GOT3 (cell line): ENCODE data around the gene CLDN5.

Experiments
- DNase-seq: peaks from one replicate; lab custom pipeline; 2025; ENCODE audit warnings: mixed read lengths; lab: John Stamatoyannopoulos, UW

The CLDN5 gene

DNA sequence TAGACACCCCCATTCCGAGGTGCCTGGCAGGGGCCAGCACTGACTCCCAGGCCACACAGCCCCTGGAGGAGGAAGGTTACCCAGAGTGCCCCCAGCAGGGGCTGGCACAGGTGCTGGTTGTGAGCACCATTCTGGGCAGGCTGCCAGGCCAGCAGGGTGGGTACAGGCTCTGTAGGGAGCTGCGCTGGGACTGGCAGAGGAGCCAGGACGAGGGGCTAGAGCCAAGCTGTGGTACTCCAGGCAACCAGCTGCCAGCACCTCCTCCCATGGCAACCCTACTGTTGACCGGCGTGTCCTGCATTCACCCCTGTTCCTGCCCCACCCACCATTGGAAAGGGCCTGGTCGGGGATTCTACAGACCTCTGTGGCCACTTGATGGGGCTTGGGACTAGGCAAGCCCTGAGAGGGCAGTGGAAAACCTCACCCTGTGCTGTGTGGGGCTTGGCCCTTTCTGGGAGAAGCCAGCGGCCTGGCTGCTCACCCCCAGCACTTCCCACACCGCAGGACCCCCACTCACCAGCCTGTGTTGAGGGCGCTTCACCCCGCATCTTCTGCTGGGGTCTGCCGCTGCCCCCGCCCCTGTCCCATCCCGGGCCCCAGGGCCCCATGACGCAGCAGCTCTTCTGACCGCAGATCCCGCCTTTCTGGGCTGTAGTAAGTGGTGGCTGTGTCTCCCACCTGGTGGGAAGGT lies 1.9 kb downstream of the CLDN5 start:
- no peak for DNase-seq

DNA sequence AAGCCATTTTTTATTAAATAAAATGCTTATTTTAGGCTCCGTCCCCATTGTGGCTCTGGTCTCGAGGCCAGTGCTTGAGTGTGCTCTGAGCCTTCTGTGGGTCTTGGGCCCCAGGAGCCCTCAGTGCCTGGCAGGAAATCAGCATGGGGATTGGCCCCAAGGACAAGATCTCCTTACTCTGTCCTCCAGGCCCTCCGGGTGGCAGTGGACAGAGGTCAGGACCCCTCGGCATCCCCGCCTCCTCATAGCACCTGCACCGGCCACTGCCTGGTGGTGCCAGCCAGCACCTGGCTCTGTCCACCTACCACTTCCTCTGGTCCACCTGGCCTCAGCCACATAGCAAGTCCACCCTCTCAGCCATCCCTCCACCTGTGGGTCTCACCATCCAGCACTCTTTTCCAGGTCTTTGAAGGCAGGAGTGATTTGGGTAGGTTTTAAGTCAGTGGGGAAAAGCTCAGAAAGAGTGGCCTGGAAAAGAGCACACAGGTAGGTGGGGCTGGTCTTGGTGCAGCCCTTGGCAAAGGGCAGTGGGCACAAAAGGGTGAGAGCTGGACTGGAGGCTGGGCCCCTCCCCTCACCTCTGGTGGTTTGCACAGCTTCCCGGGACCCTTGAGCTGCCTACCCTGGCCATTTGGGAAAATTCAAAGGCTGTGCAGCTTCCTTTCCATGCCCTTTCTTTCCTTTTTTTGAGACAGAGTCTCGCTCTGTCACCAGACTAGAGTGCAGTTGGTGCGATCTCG lies 3.5 kb downstream of the CLDN5 start:
- DNase-seq, result no peak

DNA sequence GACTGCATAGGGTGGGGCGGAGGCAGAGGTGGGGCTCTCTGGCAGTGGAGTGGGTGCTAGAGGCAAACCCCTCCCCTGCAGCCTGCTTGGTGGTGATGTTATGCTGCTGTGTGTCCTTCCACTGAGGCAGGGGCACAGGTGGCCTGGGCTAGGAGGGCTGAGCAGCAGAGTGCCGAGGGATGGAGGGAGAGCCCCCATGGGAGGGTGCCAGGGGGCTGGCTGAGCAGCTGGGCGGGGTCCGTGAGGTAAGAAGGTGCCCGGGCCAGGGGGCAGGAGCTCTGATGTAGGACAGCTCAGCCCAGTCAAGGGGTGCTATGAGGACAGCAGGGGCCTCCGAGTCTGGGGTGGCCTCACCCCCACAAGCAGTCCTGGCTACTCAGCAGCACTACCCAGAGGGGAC lies 4.2 kb downstream of the CLDN5 start:
- no peak for DNase-seq

DNA sequence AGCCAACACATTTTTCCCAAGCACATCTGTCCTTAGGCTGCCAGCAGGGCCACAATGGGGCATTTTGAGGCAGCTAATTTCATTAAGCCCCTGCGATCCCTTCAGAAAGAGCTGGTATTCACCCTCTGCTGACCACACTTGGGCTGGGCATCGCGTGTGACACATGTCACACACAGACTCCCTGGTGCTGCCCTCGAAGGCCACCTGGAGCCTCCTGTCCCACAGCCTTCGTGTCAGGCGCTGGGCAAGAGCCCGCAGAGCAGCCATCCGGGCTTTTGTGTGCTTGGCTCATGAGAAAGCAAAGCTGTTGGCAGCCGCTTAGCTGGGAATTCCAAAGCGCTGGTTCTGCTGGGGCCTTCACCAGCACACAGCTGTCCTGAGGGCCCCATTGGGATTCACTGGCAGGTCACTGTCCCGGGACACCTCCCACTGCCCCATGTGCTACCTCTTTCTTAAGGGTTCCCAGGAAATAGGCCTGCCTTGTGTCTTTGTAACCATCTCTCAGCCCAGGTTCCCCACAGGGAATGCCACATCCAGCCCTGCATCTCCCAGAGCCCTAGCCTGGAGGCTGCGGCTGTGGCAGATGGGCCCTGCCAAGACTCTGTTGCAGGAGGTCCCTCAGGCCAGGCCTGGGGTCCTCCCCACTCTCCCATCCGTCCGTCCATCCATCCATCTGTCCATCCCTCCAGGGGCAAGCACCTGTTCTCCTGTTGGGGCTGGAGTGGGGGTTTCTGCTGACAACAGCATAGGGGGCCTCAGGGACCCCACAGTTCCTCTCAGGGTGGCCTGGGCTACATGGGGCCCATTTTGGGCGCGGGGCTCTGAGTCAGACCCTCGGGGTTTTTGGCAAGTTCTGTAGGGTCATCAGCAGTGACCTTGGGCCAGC lies 4.9 kb downstream of the CLDN5 start:
- DNase-seq, result no peak

DNA sequence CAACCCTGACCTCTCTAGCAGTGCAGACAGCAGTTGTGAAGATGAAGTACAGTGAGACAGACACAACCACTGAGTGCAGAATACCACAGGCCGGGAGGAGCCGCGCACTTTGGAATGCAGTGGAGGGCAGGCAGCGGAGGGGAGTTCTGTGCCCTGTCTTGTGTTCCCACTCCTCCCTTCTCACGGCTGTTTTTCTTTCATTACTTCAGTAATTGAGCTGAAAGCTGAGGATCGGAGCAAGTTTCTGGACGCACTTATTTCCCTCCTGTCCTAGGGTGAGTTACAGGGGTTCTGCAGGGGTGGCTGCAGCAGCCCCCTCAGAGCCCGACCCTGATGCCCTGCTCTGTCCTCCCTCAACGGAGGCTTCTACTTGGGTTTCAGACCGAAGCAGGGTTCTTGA lies 5.6 kb downstream of the CLDN5 start:
- DNase-seq, result no peak

DNA sequence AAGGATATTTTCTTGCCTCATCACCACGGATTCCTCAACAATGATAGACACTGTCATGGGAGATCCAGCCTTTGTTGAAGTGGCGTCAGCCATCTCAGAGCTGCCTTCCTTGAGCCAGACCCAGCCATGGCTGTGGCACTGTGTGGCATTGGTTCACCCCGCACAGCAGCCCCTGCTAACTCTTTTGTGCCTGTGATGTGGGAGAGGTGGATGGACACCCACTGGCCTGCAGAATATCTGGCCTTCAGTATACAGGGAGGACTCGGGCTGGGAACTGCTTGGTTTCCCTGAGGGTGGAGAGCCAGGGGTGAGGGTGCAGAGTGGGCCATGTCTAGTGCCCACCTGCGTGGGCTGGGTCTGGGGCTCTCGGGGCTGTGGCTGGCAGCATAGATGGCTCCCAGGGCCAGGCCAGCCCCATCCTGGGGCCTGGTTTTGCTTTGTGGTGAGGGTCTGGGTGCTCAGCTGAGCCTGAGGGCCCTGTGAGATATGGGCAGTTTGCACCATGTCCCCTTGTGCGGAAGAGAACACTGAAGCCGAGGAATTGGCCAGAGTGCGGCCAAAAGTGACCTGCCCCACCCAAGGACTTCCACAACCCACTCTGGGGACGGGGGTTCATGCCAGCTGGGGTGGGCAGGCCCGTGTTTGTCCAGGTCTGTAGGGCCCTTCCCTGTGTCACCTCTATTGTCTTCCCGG lies 6.1 kb downstream of the CLDN5 start:
- DNase-seq, result no peak

DNA sequence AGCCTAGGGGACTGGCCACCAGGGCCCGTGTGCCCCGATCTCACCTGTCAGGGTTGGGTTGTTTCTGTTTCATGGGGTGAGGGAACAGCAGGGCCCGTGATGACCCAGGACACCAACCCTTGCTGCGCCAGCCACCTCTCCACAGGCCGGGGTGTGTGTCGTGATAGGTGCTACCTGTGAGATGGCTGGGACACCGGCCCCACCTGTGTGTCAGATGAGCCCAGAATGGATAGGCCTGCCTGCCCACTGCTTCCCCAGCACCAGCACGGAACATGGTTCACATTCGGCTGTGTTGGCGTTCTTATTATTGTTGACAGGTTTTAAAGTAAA lies 7.1 kb downstream of the CLDN5 start:
- no peak for DNase-seq

DNA sequence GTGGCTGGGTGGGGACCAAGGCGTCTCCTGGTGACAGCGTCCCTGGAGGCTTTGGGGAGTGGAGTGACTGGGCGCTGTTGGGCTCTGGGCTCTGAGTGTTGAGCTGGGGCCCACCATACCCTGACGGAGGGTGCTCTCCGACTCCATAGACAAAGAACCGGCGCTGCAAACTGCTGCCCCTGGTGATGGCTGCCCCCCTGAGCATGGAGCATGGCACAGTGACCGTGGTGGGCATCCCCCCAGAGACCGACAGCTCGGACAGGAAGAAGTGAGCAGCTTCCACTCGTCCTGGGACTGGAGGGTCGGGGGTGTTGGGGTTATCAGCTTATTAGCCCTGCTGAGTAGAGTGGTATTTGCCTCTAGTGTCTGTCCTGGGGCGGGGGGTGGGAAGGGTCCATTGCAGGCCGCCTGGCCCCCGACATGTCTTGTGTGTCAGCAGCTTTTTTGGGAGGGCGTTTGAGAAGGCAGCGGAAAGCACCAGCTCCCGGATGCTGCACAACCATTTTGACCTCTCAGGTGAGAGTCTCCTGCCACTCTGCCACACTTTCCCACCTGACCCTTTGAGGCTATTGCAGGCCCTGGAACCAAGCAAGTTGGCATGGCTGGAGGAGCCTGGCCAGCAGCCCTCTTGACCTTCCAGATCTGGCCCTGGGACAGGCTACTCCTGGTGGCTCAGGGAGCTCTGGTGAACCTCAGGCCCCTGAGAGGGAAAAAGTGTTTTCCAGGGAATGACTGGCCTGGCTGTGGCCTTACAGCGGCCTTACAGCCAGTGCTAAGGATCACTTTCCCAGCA lies 7.6 kb downstream of the CLDN5 start:
- no peak for DNase-seq

DNA sequence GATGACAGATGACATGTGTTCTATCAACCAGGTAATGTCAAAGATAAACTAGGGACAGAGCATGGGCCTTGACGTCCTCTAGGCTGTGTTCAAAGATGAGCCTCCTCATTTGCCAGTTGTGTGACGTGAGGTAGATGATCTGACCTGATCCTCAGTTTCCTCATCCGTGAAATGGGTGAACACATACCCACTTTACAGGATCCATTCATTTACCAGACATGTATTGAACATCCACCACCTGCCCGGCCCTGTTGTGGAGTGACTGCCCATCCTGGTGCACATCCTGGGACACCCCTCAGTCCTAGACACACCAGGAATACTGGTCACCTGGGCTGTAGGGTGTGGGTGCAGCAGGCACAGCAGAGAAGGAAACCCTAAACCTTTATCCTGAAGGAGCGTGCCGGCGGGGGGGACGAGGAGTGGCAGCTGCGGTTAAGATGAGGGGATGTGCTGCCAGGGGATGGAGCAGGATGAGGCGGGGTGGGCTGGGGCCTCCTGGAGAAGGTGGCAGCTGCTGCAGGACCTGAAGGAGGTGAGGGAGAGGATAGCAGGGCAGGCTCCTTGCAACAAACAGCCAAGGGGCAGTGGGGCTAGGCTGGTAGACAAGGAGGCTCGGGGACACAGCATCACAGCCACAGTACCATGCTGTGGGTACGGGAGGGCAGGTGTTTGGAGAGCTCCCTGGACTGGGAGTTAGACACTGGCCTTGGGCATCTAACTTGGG lies 8.4 kb downstream of the CLDN5 start:
- no peak for DNase-seq

DNA sequence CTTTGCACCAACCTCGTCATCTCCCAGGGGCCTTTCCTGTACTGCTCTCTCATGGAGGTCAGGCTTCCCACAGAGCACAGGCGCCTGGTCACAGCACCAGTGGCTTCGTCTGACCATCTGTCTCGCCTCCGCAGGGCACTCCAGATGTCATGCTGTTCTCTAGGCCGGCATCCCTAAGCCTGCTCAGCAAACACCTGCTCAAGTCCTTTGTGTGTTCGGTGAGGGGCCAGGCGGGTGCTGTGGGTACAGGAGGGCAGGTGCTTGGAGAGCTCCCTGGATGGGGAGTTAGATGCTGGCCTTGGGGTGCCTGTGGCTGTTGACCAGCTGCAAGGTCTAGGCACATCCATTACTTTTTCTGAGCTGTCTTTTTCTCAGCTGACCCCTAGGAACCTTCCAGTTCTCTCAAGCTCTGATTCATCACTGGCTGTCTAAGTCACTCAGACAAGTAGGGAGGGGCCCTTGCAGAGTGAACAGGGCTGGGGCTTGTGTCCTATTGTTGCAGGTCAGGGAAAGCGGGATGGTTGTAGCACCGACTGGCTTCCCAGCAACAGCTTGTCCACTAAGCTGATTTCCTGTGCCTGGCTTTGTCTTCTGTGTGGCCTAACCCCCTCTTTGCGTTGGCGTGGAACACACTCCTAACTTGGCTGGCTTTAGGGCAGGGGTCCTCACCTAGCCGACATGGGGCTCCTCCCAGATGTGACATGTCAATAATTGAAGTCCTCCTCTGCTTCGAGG lies 9.2 kb downstream of the CLDN5 start:
- no peak for DNase-seq

DNA sequence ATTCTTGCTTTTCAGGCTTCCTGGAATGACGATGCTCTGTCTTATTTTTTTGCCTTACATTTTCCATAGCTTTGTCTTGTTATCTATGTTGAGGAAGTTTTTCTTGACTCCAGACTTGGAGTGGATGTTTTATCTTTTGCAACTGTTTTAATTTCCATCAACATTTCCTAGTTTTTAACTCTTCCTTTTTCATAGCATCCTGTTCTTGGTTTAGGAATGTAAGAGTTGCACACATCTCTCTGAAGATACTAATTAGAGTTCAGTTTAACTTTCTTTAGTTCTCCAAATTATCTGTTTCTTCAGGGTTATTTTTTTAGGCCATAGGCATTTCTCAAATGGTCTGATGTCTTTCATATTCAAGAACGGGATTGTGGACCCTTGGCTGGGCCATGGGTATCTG lies 10.4 kb downstream of the CLDN5 start:
- no peak for DNase-seq

DNA sequence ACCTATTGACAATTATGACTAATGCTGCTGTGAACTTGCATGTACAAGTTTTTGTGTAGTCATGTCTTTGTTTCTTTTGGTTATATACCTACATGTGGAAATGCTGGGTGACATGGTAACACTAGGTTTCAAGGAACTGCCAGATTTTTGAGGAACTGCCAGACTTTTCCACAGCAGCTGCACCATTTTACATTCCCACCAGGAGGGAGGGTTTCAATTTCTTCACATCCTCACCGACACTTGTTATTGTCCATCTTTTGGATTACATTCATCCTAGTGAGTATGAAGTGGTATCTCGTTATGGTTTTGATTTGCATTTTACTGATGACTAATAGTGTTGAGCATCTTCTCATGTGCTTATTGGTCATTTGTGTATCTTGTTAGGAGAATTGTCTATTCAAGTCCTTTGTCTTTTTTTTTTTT lies 13.3 kb downstream of the CLDN5 start:
- no peak for DNase-seq

DNA sequence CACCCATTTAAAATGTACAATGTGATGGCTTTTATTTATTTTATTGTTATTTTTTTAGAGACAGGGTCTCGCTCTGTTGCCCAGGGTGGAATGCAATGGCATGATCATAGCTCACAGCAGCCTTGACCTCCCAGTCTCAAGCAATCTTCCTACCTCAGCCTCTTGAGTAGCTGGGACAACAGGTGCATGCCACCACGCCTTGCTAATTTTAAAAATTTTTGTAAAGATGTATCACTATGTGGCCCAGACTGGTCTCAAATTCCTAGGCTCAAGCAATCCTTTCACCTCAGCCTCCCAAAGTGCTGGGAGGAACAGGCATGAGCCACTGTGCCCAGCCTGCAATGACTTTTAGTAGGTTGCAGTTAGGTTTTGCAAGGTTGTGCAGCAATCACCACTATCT lies 14.3 kb downstream of the CLDN5 start:
- no peak for DNase-seq

DNA sequence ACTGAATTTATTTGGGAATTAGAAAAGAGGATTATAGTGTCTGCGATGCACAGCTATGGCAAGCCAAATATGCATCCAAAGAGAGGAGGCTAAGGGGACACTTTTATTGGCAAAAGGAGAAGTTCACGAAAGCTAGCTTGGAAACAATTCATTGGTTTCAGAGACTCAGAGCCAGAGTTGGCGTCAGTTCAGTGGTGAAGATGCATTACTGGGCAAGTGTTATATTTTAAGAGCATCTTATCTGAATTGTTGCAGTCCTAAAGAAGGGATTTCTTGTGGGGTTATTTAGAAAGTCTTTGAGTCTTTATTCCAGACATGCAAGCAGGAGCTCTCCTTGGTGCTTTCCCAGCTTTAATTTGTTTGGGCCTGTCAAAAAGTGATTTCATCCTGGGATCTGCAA lies 15.0 kb downstream of the CLDN5 start:
- no peak for DNase-seq

DNA sequence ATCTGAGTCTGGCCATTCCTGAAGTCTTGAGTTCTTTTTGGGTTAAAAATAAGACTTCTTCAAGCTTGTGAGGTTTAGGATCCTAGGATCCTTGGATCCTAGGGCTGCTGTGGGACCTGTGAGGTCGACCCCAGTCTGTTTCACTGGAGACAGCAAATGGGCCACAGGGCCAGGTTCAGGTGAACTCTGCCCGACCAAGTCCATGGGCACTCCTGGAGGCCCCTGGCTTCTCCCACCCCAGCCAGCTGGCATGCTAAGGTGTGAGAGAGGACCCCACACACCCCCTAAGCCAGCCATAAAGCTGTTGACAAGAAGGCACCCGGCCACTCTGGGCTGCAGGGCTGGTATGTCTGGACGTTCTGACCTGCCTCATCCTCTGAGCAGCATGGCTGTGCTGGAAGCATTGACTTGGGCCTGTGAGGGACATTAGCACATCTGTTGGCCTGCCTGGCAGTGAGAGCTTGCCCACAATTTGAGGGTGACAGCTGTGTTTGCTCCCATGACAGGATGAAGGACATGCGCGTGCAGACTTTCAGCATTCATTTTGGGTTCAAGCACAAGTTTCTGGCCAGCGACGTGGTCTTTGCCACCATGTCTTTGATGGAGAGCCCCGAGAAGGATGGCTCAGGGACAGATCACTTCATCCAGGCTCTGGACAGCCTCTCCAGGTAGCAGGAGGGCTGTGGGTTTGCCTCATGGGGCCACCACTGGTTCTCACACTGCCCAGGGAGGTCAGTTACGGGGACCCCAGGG lies 16.0 kb downstream of the CLDN5 start:
- no peak for DNase-seq

DNA sequence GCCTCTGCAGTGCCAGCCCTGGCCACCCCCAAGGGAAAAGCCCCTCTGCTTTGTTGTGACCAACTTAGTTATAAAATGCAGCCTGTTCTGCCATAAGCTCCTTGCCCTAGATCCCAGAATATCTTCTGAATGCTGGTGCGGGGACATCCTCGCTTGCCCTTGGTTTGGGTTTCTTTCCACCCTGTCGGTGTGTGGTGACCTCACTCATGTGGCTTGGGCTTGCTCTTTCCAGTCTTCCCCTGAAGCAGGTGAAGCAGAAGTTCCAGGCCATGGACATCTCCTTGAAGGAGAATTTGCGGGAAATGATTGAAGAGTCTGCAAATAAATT lies 16.7 kb downstream of the CLDN5 start:
- no peak for DNase-seq

DNA sequence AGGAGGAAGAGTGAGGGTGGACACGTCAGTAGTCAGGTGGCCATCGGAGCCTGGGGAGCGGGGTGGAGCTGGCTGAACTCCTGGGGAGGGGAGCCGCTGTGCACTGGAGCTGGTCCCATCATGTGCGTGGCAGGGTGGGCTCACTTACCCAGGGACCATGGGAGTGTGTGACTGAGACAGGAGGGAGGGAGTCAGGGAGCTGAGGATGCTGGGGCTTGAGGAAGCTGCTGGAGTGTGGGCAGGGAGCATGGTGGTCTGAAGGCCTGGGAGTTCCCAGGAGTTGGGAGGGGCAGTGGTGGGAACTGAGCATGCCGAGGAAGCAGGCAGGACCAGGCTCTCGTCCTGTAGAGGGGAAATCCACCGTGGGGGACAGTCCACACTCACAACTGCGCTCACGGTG lies 18.0 kb downstream of the CLDN5 start:
- no peak for DNase-seq

DNA sequence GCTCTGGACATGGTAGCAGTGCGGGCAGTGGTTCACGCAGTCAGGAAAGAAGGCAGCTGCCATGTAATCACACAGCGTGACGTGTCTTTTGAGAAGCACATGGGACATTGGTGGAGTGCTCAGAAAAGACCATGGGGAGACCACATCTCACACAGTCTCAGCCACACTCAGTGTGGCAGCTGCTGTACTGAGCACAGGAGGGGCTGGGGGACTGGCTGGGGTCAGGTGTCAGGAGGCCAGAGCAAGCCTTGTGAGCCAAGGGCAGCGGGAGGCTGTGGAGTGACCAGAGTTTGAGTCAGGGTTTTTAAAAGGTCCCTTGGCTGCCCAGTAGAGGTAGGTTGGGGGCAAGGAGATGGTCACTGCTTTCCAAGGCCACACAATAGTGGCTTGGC lies 18.5 kb downstream of the CLDN5 start:
- DNase-seq, result no peak

DNA sequence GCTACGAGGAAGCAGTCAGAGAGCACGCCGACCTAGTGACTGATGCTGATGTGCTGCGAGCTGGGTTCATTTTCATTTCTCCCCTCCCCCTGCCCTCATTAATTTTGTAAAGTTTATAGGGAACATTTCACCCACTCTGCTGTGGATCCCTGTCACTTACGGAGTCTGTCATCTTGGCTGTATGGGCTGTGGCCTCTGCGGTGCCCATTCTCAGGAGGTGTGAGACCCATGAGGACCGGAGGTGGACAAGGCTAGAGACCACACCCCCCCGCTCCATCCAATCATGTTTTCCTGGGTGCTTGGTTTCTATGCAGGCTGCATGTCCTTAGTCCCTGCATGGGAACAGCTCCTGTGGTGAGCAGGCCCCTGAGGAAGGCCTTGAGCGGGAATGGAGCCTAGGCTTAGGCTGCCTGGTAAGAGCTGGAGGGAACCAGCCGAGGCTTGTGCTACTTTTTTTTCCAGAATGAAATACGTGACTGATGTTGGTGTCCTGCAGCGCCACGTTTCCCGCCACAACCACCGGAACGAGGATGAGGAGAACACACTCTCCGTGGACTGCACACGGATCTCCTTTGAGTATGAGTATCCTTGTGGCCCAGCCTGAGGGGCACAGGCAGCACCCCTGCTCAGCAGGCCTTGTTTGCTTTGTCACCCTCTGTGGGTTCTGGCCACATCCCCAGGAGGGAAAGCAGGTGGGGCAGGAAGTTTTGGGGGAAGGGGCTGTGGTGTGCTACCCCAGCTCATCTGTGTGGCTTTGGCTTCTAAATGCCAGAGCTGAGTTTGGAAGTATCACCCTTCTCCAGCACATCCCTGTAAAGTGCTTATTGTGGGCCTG lies 19.1 kb downstream of the CLDN5 start:
- DNase-seq, result no peak
